NCI-H2107 treated with DMSO at 0.1 percent for 48 hours (cell line): ENCODE results near the gene ECM1.
A peak's percentile ranks its signal among the peaks of the same experiment; 100 is the strongest.

Source experiments
- DNase-seq: peaks from one replicate; lab custom pipeline; 2025; ENCODE audit not compliant: unreplicated experiment; lab: John Stamatoyannopoulos, UW

The ECM1 gene

DNA sequence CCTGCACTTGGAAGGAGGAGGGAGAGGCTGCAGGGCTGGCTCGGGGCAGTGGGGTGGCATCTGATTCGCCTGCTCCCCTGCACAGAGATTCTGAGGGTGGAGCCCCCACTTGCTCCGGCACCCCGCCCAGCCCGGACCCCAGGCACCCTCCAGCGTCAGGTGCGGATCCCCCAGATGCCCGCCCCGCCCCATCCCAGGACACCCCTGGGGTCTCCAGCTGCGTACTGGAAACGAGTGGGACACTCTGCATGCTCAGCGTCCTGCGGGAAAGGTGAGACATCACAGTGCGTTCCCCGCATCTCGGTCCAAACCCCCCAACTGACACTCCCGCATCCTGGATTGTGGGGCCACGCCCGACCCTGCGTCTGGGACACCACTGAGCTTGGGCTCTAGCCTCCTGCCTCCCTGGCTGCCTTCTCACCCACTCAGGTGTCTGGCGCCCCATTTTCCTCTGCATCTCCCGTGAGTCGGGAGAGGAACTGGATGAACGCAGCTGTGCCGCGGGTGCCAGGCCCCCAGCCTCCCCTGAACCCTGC, 49.2 kb downstream of the ECM1 start:
- DNase-seq: no peak

DNA sequence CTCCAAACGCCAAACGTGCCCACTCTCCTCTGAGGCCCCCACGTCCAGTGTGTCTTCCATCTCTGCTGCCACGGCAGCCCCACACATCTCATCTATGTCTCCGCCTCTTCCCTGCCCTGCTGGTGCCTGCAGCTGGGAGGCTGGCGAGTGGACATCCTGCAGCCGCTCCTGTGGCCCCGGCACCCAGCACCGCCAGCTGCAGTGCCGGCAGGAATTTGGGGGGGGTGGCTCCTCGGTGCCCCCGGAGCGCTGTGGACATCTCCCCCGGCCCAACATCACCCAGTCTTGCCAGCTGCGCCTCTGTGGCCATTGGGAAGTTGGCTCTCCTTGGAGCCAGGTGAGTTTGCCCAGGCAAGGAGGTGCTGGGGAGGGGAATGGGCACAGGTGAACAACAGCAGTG, 49.9 kb downstream of the ECM1 start:
- DNase-seq: no peak

- no peak for DNase-seq
Measured at GRCh38 chr1:150558303-150558704, 50.4 kb downstream of the ECM1 start.

GRCh38 chr1:150558761-150559655, 51.1 kb downstream of the ECM1 start:
- no peak for DNase-seq

GRCh38 chr1:150559656-150560010, 51.7 kb downstream of the ECM1 start:
- no peak for DNase-seq

DNA sequence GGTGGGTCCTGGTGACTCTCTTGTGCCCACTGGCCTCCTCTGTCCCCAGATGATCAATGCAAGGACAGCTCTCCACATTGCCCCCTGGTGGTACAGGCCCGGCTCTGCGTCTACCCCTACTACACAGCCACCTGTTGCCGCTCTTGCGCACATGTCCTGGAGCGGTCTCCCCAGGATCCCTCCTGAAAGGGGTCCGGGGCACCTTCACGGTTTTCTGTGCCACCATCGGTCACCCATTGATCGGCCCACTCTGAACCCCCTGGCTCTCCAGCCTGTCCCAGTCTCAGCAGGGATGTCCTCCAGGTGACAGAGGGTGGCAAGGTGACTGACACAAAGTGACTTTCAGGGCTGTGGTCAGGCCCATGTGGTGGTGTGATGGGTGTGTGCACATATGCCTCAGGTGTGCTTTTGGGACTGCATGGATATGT, 52.1 kb downstream of the ECM1 start:
- peak; percentile 63 for DNase-seq

- DNase-seq: peak; percentile 83
Measured at GRCh38 chr1:150560576-150561253, 52.8 kb downstream of the ECM1 start.

DNA sequence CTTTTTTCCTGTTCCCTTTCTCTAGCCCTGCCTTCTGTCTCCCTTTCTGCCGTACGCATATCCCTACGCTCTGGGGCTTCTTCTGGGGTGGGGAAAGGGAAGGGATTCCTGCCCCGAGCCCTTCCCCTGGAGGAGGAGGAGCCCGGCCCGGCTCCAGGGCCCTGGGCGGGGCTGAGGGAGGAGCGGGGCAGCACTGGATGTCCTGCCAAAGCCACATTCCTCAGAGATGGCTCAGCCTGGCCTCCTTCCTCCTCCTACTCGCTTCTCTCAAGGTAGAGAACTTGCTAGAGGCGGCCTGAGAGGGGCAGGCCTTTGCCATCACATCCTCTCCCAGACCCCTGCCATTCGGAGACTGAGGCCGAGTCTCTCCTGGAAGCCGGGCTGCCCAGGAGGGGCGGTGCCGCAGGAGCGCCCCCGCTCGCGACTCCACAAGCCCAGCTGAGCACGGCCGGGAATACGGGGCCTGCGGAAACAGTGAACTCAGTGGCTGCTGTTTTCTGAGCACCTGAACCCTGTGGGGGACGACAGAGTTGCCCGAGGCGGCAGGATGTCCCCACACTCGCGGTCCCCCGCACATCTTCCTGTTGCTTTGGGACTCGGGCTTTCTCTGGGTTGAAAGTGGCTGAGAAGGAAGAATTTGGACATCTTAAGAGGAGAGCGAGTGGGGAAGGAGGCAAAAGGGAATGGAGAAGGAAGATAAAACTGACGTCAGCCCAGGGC, 53.5 kb downstream of the ECM1 start:
- DNase-seq: peak; percentile 83

DNA sequence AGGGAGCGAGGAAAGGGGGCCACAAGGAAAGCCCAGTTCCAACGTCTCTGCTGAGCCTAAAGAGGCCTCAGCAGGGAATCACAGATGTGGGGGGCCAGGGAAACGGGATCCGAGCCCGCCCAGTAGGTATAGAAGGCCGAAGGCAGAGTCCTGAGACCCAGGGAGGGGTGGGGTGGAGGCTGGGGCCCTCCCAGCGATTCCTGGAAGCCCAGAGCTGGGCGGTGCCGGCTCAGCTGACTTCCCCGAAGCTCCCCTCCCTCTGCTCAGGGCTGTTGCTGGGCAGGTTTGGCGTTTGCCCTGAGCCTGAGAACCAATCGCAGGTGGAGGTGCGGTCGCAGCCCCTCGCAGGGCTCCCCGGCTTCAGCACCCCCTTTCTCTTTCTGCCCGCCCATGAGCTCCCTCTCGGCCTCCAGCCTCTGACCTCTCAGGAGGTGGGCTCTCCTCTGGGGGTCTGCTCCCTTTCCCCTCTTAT, 54.1 kb downstream of the ECM1 start:
- DNase-seq: peak; percentile 49

DNA sequence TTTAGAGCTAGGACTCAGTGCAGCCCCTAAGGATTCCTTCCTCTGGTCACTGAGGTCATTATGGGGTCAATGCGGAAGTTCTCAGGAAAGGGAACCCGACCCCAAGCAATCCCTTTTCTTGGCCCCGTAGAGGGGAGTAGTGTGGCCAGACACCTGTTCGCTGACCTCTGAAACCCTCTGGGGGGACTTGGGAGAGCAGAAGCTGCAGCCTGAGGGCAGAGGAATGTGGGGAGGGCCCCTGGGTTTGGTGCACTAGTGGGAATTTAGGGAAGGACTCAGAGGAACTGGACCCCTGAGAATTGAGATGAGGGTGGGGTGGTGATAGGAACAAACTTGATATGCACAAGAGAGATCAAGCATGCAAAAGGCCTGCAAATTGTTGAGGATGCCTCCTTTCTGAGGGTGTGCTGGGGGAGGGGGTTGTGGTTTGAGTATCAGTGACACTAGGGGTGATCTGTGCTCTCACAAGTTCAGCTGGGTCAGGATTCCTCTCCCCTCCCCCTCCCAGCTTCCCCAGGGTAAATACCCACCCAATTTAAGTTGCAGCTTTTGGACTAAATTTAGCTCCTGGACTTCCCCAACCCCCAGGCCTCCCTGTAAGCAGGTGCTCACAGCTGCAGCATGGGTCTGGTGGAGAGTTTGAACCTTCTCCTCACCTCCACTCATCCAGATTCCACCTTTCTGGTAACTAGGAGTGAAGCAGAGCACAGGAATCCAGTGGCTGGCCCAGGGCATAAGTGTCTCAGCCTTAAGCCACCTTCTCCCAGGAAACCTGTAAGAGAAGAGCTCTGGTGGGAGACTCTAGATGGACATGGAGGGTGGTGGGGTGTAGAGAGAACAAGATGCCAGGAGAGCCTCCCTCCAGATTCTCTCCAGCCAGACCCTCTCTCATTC, 54.8 kb downstream of the ECM1 start:
- no peak for DNase-seq
